Prostate gland (tissue), 2 donors: ENCODE measurements around the gene EDA2R. TPM values are rescaled to one million over a fixed set of nuclear protein-coding genes. Genes with fewer than 3 reads are reported as not detected.

Source experiments
- DNase-seq: peaks from one replicate; pipeline ENCODE4 v3.0.0-alpha.2; 2019; ENCODE audit warnings: low spot score
- H3K27ac ChIP-seq, 2 donors: fragments of 200-600 bp; sonication (generic); 2 replicates each; pipeline ENCODE4 v1.5.1; 2017 to 2019
- H3K27me3 ChIP-seq: fragments of 200-600 bp; sonication (generic); replicated peaks from 2 replicates; pipeline ENCODE4 v1.5.1; 2019; ENCODE audit not compliant: insufficient read depth
- H3K36me3 ChIP-seq, 2 donors: fragments of 200-600 bp; sonication (generic); 1 replicate in 1 of 2; 2 replicates in 1 of 2; pipeline versions ENCODE4 v1.5.1 to v1.8.1; 2017 to 2019
- H3K4me1 ChIP-seq: fragments of 200-600 bp; sonication (generic); replicated peaks from 2 replicates; pipeline ENCODE4 v1.5.1; 2019
- H3K4me3 ChIP-seq, 2 donors: fragments of 200-600 bp; sonication (generic); 2 replicates each; pipeline ENCODE4 v1.5.1; 2017 to 2019
- H3K9me3 ChIP-seq: fragments of 200-600 bp; sonication (generic); 2 replicates; pipeline ENCODE4 v1.5.1; 2017
- CTCF ChIP-seq, 4 experiments: fragments of 200-600 bp in 2 of 4; fragments of 450-650 bp in 2 of 4; sonication (generic) in 2 of 4; IDR thresholded peaks; 1 replicate in 3 of 4; 2 replicates in 1 of 4; pipeline ENCODE4 v1.5.1; 2016 to 2019; ENCODE audit warnings: antibody characterized with exemption in 4 of 4, mild to moderate bottlenecking in 2 of 4, moderate library complexity in 2 of 4
- POLR2A ChIP-seq: fragments of 450-650 bp; IDR thresholded peaks from one replicate; pipeline ENCODE4 v1.6.1; 2016; ENCODE audit warnings: antibody characterized with exemption, mild to moderate bottlenecking
- POLR2AphosphoS5 ChIP-seq: sonication (generic); formaldehyde crosslinking; IDR thresholded peaks from one replicate; pipeline ENCODE4 v1.6.1; 2017; ENCODE audit warnings: antibody characterized with exemption
- WGBS: methylation state at CpG from one replicate; pipeline ENCODE4 v1.1.5; 2018; 5-methylcytosine and 5-hydroxymethylcytosine counted together
- intact Hi-C: fragments of 100-400 bp; cut with DNase I; formaldehyde crosslinking; loops from one replicate; pipeline ENCODE4 v1.14.2; 2022
- total RNA-seq, 2 donors: library from RNA; depleted of rRNA; stranded (reverse); fragments of >200 nt; gene quantifications; one replicate each; pipeline ENCODE4 v1.1.0, GENCODE V29; 2016

EDA2R gene
- total RNA-seq, 2 donors from 2014 or later: 3.8 to 3.9 TPM

- TF ChIP-seq POLR2AphosphoS5 (no peak), CTCF (IDR thresholded peaks at IDR 0.05) (no peak), POLR2A (no peak)
- WGBS: 55% methylated on average over 2 of the region's 2 CpGs
- Histone ChIP-seq H3K4me1 (no peaks in the 10 kb centered on the region), H3K27ac (no peak overlapping the region), H3K4me3 (no peak overlapping the region), H3K9me3 (no peaks in the 10 kb centered on the region), H3K36me3 (no peaks in the 10 kb centered on the region), H3K27me3 (no peaks in the 10 kb centered on the region)
- intact Hi-C loops: no loop called here
- no peak for DNase-seq
Observed at GRCh38 chrX:66676990-66677389, 38.1 kb upstream of the EDA2R start.

GRCh38 chrX:66676413-66676812 lies 37.5 kb upstream of the EDA2R start:
- no peak for TF ChIP-seq POLR2A
- H3K9me3 ChIP-seq: no peaks in the 10 kb centered on the region
- intact Hi-C loops: no loop called here
- H3K27ac ChIP-seq: no peak overlapping the region
- no peak for DNase-seq
- no peaks in the 10 kb centered on the region for H3K4me1 ChIP-seq
- no peaks in the 10 kb centered on the region for H3K27me3 ChIP-seq
- H3K4me3 ChIP-seq: no peak overlapping the region
- no peaks in the 10 kb centered on the region for H3K36me3 ChIP-seq
- 74% methylated on average over 1 of the region's 1 CpG for WGBS

GRCh38 chrX:66675541-66675940 lies 36.7 kb upstream of the EDA2R start:
- intact Hi-C loops: no loop called here

GRCh38 chrX:66674506-66674905 lies 35.6 kb upstream of the EDA2R start:
- Histone ChIP-seq H3K36me3 (no peaks in the 10 kb centered on the region), H3K27ac (no peak overlapping the region), H3K27me3 (no peaks in the 10 kb centered on the region), H3K4me1 (no peaks in the 10 kb centered on the region), H3K9me3 (no peaks in the 10 kb centered on the region), H3K4me3 (no peak overlapping the region)
- DNase-seq: no peak
- intact Hi-C loops: no loop called here
- 81% methylated on average over 2 of the region's 2 CpGs for WGBS
- TF ChIP-seq CTCF (IDR thresholded peaks at IDR 0.05): no peak
- no peak for TF ChIP-seq POLR2A
- no peak for TF ChIP-seq POLR2AphosphoS5

More at GRCh38 chrX:66675541-66675940, 36.7 kb upstream of the EDA2R start:
- no peak for DNase-seq
- Histone ChIP-seq H3K27me3 (no peaks in the 10 kb centered on the region), H3K27ac (no peak overlapping the region), H3K4me3 (no peak overlapping the region), H3K4me1 (no peaks in the 10 kb centered on the region), H3K9me3 (no peaks in the 10 kb centered on the region), H3K36me3 (no peaks in the 10 kb centered on the region)
- 47% methylated on average over 1 of the region's 1 CpG for WGBS
- TF ChIP-seq CTCF (IDR thresholded peaks at IDR 0.05): no peak

GRCh38 chrX:66672106-66672505 lies 33.2 kb upstream of the EDA2R start:
- DNase-seq: no peak
- intact Hi-C loops: no loop called here
- H3K4me3 ChIP-seq: no peak overlapping the region
- 85% methylated on average over 1 of the region's 1 CpG for WGBS
- no peaks in the 10 kb centered on the region for H3K4me1 ChIP-seq
- no peaks in the 10 kb centered on the region for H3K27me3 ChIP-seq
- H3K36me3 ChIP-seq: no peaks in the 10 kb centered on the region
- TF ChIP-seq POLR2A (no peak), POLR2AphosphoS5 (no peak), CTCF (IDR thresholded peaks at IDR 0.05) (no peak)
- no peaks in the 10 kb centered on the region for H3K9me3 ChIP-seq
- H3K27ac ChIP-seq: no peak overlapping the region
